Sciatic nerve (tissue), 2 donors: ENCODE data around the gene NEIL3. TPM values are rescaled to one million over a fixed set of nuclear protein-coding genes. Genes with fewer than 3 reads are reported as not detected.

Source experiments
- ATAC-seq: fragments of 200-7000 bp; cut with Tn5 transposase; one replicate; pipeline ENCODE4 v1.9.1; 2020; ENCODE audit warnings: mild to moderate bottlenecking, moderate library complexity
- DNase-seq: peaks from one replicate; pipeline ENCODE4 v3.0.0-alpha.2; 2020; ENCODE audit warnings: low spot score
- intact Hi-C: fragments of 100-400 bp; cut with DNase I; formaldehyde crosslinking; loops from one replicate; pipeline ENCODE4 v1.14.2; 2022
- total RNA-seq: library from RNA; stranded (reverse); fragmentation: NEBNext Ultra II Directional; extraction: Animal tissue kit (Norgen Biotek cat#: 25700); gene quantifications from one replicate; pipeline ENCODE4 v1.2.1, GENCODE V29; 2021
- donor health status: DM: no; HTN: no; CAD: no.
- donor health status: DM: no; HTN: no; CAD: no.

The NEIL3 gene
- total RNA-seq, 1 donor from 2014 or later, result 0.67 TPM

DNA sequence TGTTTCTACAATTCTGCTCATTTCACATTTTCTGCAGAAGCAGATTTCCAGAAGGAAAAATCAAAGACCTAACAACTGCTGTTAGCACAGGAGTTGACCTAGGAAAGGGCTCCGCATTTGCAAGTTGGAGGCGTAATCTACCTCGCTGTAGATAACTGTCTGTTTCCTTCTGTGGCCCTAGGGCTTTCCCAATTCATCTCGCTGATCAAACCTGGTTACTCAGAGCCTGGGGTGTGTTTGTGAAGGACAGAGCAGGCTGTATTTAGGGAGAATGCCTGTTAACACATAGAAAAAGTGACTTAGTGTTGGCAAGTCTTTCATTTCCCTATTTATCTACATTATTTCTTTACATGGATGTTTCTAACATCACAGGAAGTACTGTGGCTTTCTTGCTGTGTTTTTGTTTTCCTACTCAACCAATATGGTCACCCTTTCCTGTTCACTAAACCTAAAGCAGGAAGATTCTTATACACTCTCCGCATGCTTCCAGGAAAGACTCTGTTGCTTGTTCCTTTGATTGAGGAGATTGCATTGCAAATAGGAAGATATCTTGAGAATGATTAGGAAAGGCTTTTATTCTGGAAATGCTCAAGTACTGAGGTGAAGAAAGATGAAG, 92.1 kb downstream of the NEIL3 start:
- ATAC-seq (no peak), DNase-seq (no peak)
- intact Hi-C loops, result no loop called here

- DNase-seq (no peak), ATAC-seq (no peak)
- intact Hi-C loops, result no loop called here
Measured at GRCh38 chr4:177403746-177404145, 94.1 kb downstream of the NEIL3 start.

DNA sequence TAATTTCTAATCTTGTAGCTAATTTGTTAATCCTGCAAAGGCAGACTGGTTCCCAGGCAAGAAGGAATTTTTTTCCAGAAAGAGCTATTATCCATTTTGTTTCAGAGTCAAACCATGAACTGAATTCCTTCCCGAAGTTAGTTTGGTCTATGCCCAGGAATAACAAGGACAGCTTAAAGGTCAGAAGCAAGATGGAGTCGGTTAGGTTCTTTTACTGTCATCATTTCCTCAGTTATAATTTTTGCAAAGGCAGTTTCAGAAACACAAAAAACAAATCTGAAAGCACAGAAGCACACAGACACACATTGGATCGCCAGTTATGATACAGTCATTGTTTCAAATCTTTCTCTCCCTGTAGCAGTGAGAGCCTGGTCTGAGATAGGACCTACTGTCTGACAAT, 94.7 kb downstream of the NEIL3 start:
- intact Hi-C loops, result no loop called here
- no peak for DNase-seq
- ATAC-seq, result no peak

GRCh38 chr4:177404986-177405385, 95.3 kb downstream of the NEIL3 start:
- ATAC-seq (no peak), DNase-seq (no peak)
- intact Hi-C loops, result no loop called here

DNA sequence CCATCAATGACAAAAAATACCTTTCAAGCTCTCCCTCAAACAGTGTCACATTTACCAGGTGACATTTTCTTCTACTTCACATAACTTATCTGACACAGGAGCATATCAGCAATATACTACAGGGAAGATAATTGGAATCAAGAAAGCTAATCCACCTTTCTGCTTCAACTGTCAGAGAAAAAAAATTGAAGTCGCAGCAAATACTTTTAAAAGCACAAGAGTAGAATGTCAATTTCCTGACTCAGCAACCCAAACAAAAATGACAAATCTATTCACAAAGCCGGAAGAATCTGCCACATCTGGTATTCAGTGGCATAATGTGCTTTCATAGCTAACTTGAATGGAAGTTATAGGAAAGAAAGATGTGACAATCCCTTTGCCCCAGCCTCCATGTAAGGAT, 95.8 kb downstream of the NEIL3 start:
- DNase-seq, result no peak
- ATAC-seq, result no peak
- intact Hi-C loops, result no loop called here

GRCh38 chr4:177408023-177408422, 98.3 kb downstream of the NEIL3 start:
- intact Hi-C loops, result no loop called here
- DNase-seq, result no peak
- ATAC-seq, result no peak

DNA sequence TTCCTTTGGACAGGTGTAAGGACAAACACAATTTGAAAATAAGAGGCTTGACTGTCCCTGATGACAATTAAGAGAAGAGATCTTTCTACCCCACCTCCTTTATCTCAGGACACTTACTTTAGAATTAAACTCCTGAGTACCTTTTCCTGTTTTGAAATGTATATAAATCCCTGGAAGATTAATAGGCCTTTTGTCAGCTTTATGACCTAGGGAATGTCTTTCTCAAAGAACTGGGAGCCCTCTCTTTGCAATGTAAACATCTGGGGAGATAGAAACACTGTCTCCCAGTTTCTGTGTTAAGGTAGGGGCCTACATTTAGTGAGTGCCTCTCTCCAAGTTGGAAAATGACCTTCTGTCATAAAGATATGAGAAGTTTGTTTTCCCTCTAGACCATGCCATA, 100.9 kb downstream of the NEIL3 start:
- intact Hi-C loops, result no loop called here
- DNase-seq (no peak), ATAC-seq (no peak)

- intact Hi-C loops, result no loop called here
- DNase-seq (no peak), ATAC-seq (no peak)
Measured at GRCh38 chr4:177411996-177412395, 102.3 kb downstream of the NEIL3 start.

Other genes with a start within 250 kb of the NEIL3 start
- 11.3 TPM for gene AGA, start 132.6 kb downstream of the NEIL3 start, total RNA-seq